Smooth muscle cell (in vitro differentiated cells): Measurements from ENCODE around the gene KRT72. TPM values are rescaled to one million over a fixed set of nuclear protein-coding genes. Genes with fewer than 3 reads are reported as not detected.

ENCODE experiments used
- DNase-seq: peaks from one replicate; lab custom pipeline; 2025; ENCODE audit not compliant: unreplicated experiment; lab: John Stamatoyannopoulos, UW
- H2AFZ ChIP-seq: fragments of 200-600 bp; sonication (generic); 2 replicates; pipeline ENCODE4 v1.6.0; 2016; ENCODE audit warnings: antibody characterized with exemption, low read depth, mild to moderate bottlenecking
- H3F3A ChIP-seq: fragments of 200-600 bp; sonication (generic); 2 replicates; pipeline ENCODE4 v1.6.0; 2017; ENCODE audit warnings: antibody characterized with exemption, low read depth
- H3K27ac ChIP-seq: fragments of 200-600 bp; sonication (generic); 2 replicates; pipeline ENCODE4 v1.5.1; 2016; ENCODE audit warnings: low read depth, mild to moderate bottlenecking
- H3K27me3 ChIP-seq: fragments of 200-600 bp; sonication (generic); 2 replicates; pipeline ENCODE4 v1.6.1; 2016; ENCODE audit warnings: low read depth, mild to moderate bottlenecking
- H3K36me3 ChIP-seq: fragments of 200-600 bp; sonication (generic); 2 replicates; pipeline ENCODE4 v1.5.1; 2016; ENCODE audit warnings: low read depth
- H3K4me1 ChIP-seq: fragments of 200-600 bp; sonication (generic); 2 replicates; pipeline ENCODE4 v1.5.1; 2016; ENCODE audit warnings: low read depth
- H3K4me2 ChIP-seq: fragments of 200-600 bp; sonication (generic); 2 replicates; pipeline ENCODE4 v1.6.0; 2016; ENCODE audit warnings: mild to moderate bottlenecking
- H3K4me3 ChIP-seq: fragments of 200-600 bp; sonication (generic); 2 replicates; pipeline ENCODE4 v1.5.1; 2016; ENCODE audit warnings: mild to moderate bottlenecking
- H3K79me2 ChIP-seq: fragments of 200-600 bp; sonication (generic); 2 replicates; pipeline ENCODE4 v1.6.0; 2016; ENCODE audit warnings: low read depth, mild to moderate bottlenecking
- H3K9ac ChIP-seq: fragments of 200-600 bp; sonication (generic); 2 replicates; pipeline ENCODE4 v1.6.0; 2016; ENCODE audit warnings: low read depth
- H3K9me3 ChIP-seq: fragments of 200-600 bp; sonication (generic); replicated peaks from 2 replicates; pipeline ENCODE4 v1.5.1; 2016; ENCODE audit warnings: low read depth
- H4K20me1 ChIP-seq: fragments of 200-600 bp; sonication (generic); 2 replicates; pipeline ENCODE4 v1.6.0; 2016; ENCODE audit warnings: low read depth
- CTCF ChIP-seq: fragments of 200-600 bp; sonication (generic); IDR thresholded peaks from 2 replicates; pipeline ENCODE4 v1.5.1; 2017; ENCODE audit warnings: borderline replicate concordance, mild to moderate bottlenecking, antibody characterized with exemption; ENCODE audit not compliant: insufficient read depth, poor library complexity, severe bottlenecking
- WGBS: methylation state at CpG from one replicate; pipeline ENCODE4 v1.1.7; 2016; ENCODE audit warnings: low lambda C conversion rate; 5-methylcytosine and 5-hydroxymethylcytosine counted together
- polyA plus RNA-seq: library from polyadenylated mRNA; unstranded; fragments of >200 nt; fragmentation: Nextera tagmentation; extraction: Ambion mirVana; gene quantifications from 2 replicates; pipeline ENCODE4 v1.2.1, GENCODE V29; 2016
- total RNA-seq: library from RNA; depleted of rRNA; stranded (reverse); fragments of >200 nt; gene quantifications from 2 replicates; pipeline ENCODE4 v1.2.3, GENCODE V29; 2014

Gene KRT72
- total and polyA plus RNA-seq, 2 experiments from 2014 or later: not detected

- Histone ChIP-seq H3K27me3 (peaks cover 35% of the 10 kb centered on the region), H4K20me1 (no peaks in the 10 kb centered on the region), H3K4me2 (no peak overlapping the region), H3K27ac (no peak overlapping the region), H3K9me3 (no peaks in the 10 kb centered on the region), H3K36me3 (no peaks in the 10 kb centered on the region), H3K79me2 (no peaks in the 10 kb centered on the region), H3K9ac (no peak overlapping the region), H2AFZ (no peak overlapping the region), H3K4me1 (no peaks in the 10 kb centered on the region), H3K4me3 (no peak overlapping the region), H3F3A (no peaks in the 10 kb centered on the region)
- 92% methylated on average over 9 of the region's 9 CpGs for WGBS
- TF ChIP-seq CTCF: no peak
- no peak for DNase-seq
Observed at GRCh38 chr12:52615912-52616311, 14.6 kb upstream of the KRT72 start.

- no peak for DNase-seq
- 80% methylated on average over 6 of the region's 6 CpGs for WGBS
- no peak overlapping the region for H3K27ac ChIP-seq
Observed at GRCh38 chr12:52615208-52615868, 14.1 kb upstream of the KRT72 start.

GRCh38 chr12:52614381-52615207 is 13.3 kb upstream of the KRT72 start:
- no peak overlapping the region for H3K9ac ChIP-seq
- no peak overlapping the region for H3K4me2 ChIP-seq
- H4K20me1 ChIP-seq: no peaks in the 10 kb centered on the region
- H3K79me2 ChIP-seq: no peaks in the 10 kb centered on the region
- H3K36me3 ChIP-seq: no peaks in the 10 kb centered on the region
- no peak overlapping the region for H3K4me3 ChIP-seq
- H3K27me3 ChIP-seq: peaks cover 41% of the 10 kb centered on the region
- H2AFZ ChIP-seq: no peak overlapping the region
- no peak for TF ChIP-seq CTCF
- 86% methylated on average over 10 of the region's 10 CpGs for WGBS
- no peak overlapping the region for H3K27ac ChIP-seq
- H3K9me3 ChIP-seq: no peaks in the 10 kb centered on the region
- H3K4me1 ChIP-seq: no peaks in the 10 kb centered on the region
- no peaks in the 10 kb centered on the region for H3F3A ChIP-seq
- DNase-seq: no peak

More at GRCh38 chr12:52615208-52615868, 14.1 kb upstream of the KRT72 start:
- no peaks in the 10 kb centered on the region for H3K79me2 ChIP-seq
- H3K27me3 ChIP-seq: peaks cover 35% of the 10 kb centered on the region
- no peak for TF ChIP-seq CTCF
- H3K9ac ChIP-seq: no peak overlapping the region
- H3K9me3 ChIP-seq: no peaks in the 10 kb centered on the region
- no peak overlapping the region for H3K4me3 ChIP-seq
- no peaks in the 10 kb centered on the region for H4K20me1 ChIP-seq
- H3K4me2 ChIP-seq: no peak overlapping the region
- H2AFZ ChIP-seq: no peak overlapping the region
- no peaks in the 10 kb centered on the region for H3K4me1 ChIP-seq
- H3K36me3 ChIP-seq: no peaks in the 10 kb centered on the region
- H3F3A ChIP-seq: no peaks in the 10 kb centered on the region
